CD14-positive monocyte (primary cell): ENCODE data around the gene PHKA2. TPM values are rescaled to one million over a fixed set of nuclear protein-coding genes. Genes with fewer than 3 reads are reported as not detected.

Experiments
- DNase-seq, 3 donors: peaks; one replicate each; pipeline ENCODE4 v3.0.0-alpha.2; 2011 to 2022
- H2AFZ ChIP-seq: 2 replicates; pipeline ENCODE4 v1.6.0; 2012; ENCODE audit warnings: mild to moderate bottlenecking, low read depth, low read length, inconsistent platforms; ENCODE audit not compliant: insufficient read depth, poor library complexity, severe bottlenecking
- H3K27ac ChIP-seq, 2 donors: 1 replicate in 1 of 2; 2 replicates in 1 of 2; pipeline ENCODE4 v1.5.1; 2012 to 2013; ENCODE audit warnings: low read length in 2 of 2, control low read depth in 1 of 2, inconsistent platforms in 1 of 2, low read depth in 1 of 2, mild to moderate bottlenecking in 1 of 2
- H3K27me3 ChIP-seq, 2 donors: one replicate each; pipeline versions ENCODE4 v1.6.0 to v1.6.1; 2011 to 2013; ENCODE audit warnings: low read length in 2 of 2; ENCODE audit not compliant: control insufficient read depth in 2 of 2, insufficient read depth in 2 of 2
- H3K36me3 ChIP-seq, 2 donors: replicated peaks in 1 of 2; 1 replicate in 1 of 2; 2 replicates in 1 of 2; pipeline versions ENCODE4 v1.5.1 to v1.6.1; 2012 to 2013; ENCODE audit warnings: low read length in 2 of 2, control low read depth in 1 of 2, inconsistent platforms in 1 of 2, mild to moderate bottlenecking in 1 of 2; ENCODE audit not compliant: insufficient read depth in 2 of 2, control insufficient read depth in 1 of 2
- H3K4me1 ChIP-seq, 2 donors: 1 replicate in 1 of 2; 2 replicates in 1 of 2; pipeline versions ENCODE4 v1.5.1 to v1.6.1; 2012 to 2013; ENCODE audit warnings: low read length in 2 of 2, control low read depth in 1 of 2, inconsistent platforms in 1 of 2, mild to moderate bottlenecking in 1 of 2, moderate library complexity in 1 of 2; ENCODE audit not compliant: insufficient read depth in 2 of 2, control insufficient read depth in 1 of 2
- H3K4me2 ChIP-seq: replicated peaks from 2 replicates; pipeline ENCODE3; 2012; ENCODE audit warnings: low read length, moderate library complexity, mild to moderate bottlenecking; ENCODE audit not compliant: poor library complexity, severe bottlenecking; ENCODE audit errors: extremely low read depth
- H3K4me3 ChIP-seq, 3 experiments: fragments of 200-600 bp in 1 of 3; sonication (generic) in 1 of 3; replicated peaks in 1 of 3; 1 replicate in 2 of 3; 2 replicates in 1 of 3; pipeline ENCODE4 v1.5.1; 2011 to 2013; ENCODE audit warnings: low read length in 3 of 3, mild to moderate bottlenecking in 3 of 3, control low read depth in 2 of 3, low read depth in 2 of 3, inconsistent platforms in 1 of 3, moderate library complexity in 1 of 3
- H3K79me2 ChIP-seq: 2 replicates; pipeline ENCODE4 v1.6.0; 2012; ENCODE audit warnings: mild to moderate bottlenecking, control low read depth, inconsistent platforms, low read length, moderate library complexity; ENCODE audit not compliant: insufficient read depth
- H3K9ac ChIP-seq: 2 replicates; pipeline ENCODE4 v1.6.0; 2017; ENCODE audit warnings: low read length, mild to moderate bottlenecking; ENCODE audit not compliant: insufficient read depth, poor library complexity, severe bottlenecking
- H3K9me3 ChIP-seq, 2 donors: replicated peaks in 1 of 2; 1 replicate in 1 of 2; 2 replicates in 1 of 2; pipeline versions ENCODE4 v1.5.1 to v1.6.1; 2012 to 2013; ENCODE audit warnings: low read length in 2 of 2, control low read depth in 1 of 2; ENCODE audit not compliant: control insufficient read depth in 1 of 2, insufficient read depth in 1 of 2
- H4K20me1 ChIP-seq: 2 replicates; pipeline ENCODE4 v1.6.0; 2012; ENCODE audit warnings: mild to moderate bottlenecking, low read length, control low read depth, moderate library complexity; ENCODE audit not compliant: insufficient read depth
- H3K27ac Mint-ChIP-seq, 7 donors: one replicate each; pipeline ENCODE4 v1.8.0; 2020; ENCODE audit warnings: mild to moderate bottlenecking in 7 of 7, mixed read lengths in 7 of 7, moderate library complexity in 6 of 7, inconsistent platforms in 2 of 7
- H3K27me3 Mint-ChIP-seq, 3 donors: one replicate each; pipeline ENCODE4 v1.8.0; 2021 to 2022; ENCODE audit warnings: low read depth in 3 of 3, mild to moderate bottlenecking in 3 of 3, mixed read lengths in 3 of 3, moderate library complexity in 3 of 3, inconsistent platforms in 1 of 3
- H3K36me3 Mint-ChIP-seq, 2 donors: one replicate each; pipeline ENCODE4 v1.8.0; 2020; ENCODE audit warnings: mixed read lengths in 2 of 2, inconsistent platforms in 1 of 2, mild to moderate bottlenecking in 1 of 2
- H3K4me1 Mint-ChIP-seq: one replicate; pipeline ENCODE4 v1.8.0; 2020; ENCODE audit warnings: mild to moderate bottlenecking, mixed read lengths
- H3K4me3 Mint-ChIP-seq, 2 donors: one replicate each; pipeline ENCODE4 v1.8.0; 2020; ENCODE audit warnings: mild to moderate bottlenecking in 2 of 2, mixed read lengths in 2 of 2, moderate library complexity in 1 of 2
- H3K9me3 Mint-ChIP-seq, 7 donors: one replicate each; pipeline ENCODE4 v1.8.0; 2020 to 2022; ENCODE audit warnings: mixed read lengths in 7 of 7, mild to moderate bottlenecking in 6 of 7, moderate library complexity in 6 of 7, inconsistent platforms in 2 of 7
- WGBS: methylation state at CpG from one replicate; pipeline ENCODE4 v1.1.5; 2013; ENCODE audit warnings: missing lambda C conversion rate; ENCODE audit not compliant: insufficient coverage; 5-methylcytosine and 5-hydroxymethylcytosine counted together
- intact Hi-C, 2 donors: fragments of 100-400 bp; cut with micrococcal nuclease; formaldehyde crosslinking; loops; one replicate each; pipeline versions ENCODE4 v1.15.0 to v1.15.1; 2023
- polyA plus RNA-seq, 3 donors: library from polyadenylated mRNA; depleted of rRNA in 1 of 3; unstranded in 2 of 3; stranded (reverse) in 1 of 3; fragments of 300-500 nt in 2 of 3; fragments of >200 nt in 1 of 3; fragmentation: Illumina TruSeq in 2 of 3; gene quantifications; 1 replicate in 2 of 3; 2 replicates in 1 of 3; pipeline ENCODE4 v1.2.3, GENCODE V29; 2012 to 2021
- TF ChIP-seq, protein P1 (sequence below): fragments of 200-600 bp; IDR thresholded peaks from one replicate; pipeline ENCODE4 v1.8.0; 2022; ENCODE audit warnings: antibody characterized with exemption, mild to moderate bottlenecking

PHKA2 gene
- polyA plus RNA-seq, 3 donors = 8.7 to 63.3 (median 9.1) TPM

DNA sequence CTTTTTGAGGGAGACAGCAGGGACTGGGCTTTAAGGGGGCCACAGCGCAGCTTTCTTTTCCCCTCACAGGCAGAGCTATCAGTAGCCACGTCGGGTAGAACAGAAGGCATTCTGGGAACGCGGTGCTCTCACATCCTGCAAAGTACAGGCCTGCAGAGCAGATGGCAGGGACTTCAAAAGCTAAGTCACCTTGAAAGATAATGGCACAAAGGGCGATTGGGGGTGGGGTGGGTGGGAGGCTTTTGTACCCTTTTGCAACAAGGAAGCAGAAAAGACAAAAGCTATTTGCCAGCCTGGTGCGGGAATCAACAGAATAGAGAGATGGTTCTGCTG is 93.9 kb downstream of the PHKA2 start:
- peaks cover 15 to 35% of the 10 kb centered on the region in 2 donors for H3K36me3 ChIP-seq
- peak overlapping the region in 1 of 7 donors; percentile 3 for H3K27ac Mint-ChIP-seq

DNA sequence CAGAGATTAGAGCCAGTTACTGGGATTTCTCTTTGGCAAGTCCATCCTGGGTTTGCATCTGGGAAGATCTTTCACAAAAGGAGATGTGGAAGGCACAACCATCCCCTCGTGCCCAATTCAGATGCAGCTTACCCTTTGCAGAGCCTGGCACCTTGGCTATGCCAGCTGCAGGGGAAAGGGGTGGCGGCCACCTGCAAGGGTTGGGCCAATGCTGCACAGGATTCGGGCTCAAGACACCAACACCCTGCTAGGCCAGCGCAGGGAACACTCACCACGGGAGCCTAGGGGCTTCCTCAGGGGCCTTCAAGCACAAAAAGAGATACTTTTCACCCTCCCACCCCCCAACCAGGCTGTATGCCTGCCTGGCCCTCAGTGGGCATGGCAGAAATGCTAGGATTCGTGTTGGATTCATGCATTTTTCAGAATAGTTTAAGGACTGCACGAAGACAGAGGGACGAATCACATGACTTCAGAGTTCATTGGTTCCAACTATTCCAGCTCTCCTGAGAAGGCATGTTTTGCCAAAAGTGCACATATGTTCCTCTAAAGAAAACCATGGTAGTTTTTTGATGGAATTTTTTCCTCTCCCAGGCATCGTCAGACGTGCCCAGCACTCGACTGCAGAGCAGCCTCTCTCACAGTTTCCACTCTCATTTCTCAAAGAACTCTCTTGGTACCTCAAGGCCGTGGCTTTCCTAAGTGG is 94.4 kb downstream of the PHKA2 start:
- peaks cover 21% of the 10 kb centered on the region in 2 donors for H3K4me1 ChIP-seq
- H3K9me3 Mint-ChIP-seq = peaks cover 0 to 2% (median 0%) of the 10 kb centered on the region in 7 donors
- H3K36me3 Mint-ChIP-seq = peaks cover 25 to 33% of the 10 kb centered on the region in 2 donors
- no peaks in the 10 kb centered on the region for H3K79me2 ChIP-seq
- H3K27ac Mint-ChIP-seq = peak overlapping the region in 2 of 7 donors; percentile 3 to 21
- no peak overlapping the region for H3K9ac ChIP-seq
- peaks cover 0 to 6% (median 2%) of the 10 kb centered on the region in 3 donors for H3K27me3 Mint-ChIP-seq
- DNase-seq = no peak
- no peaks in the 10 kb centered on the region for H3K27me3 ChIP-seq
- no peak overlapping the region for H3K4me3 ChIP-seq
- H3K4me2 ChIP-seq = no peak overlapping the region
- H3K27ac ChIP-seq = no peak overlapping the region
- intact Hi-C loops = loop anchor here in 1 of 2 donors (10.0 kb wide), 1 partner anchor 495 kb away; no protein-coding TSS in a partner anchor
- 100% methylated on average over 4 of the region's 12 CpGs for WGBS
- no peak overlapping the region for H3K4me3 Mint-ChIP-seq
- peaks cover 14 to 30% of the 10 kb centered on the region in 2 donors for H3K36me3 ChIP-seq
- no peaks in the 10 kb centered on the region for H3K9me3 ChIP-seq
- peaks cover 27% of the 10 kb centered on the region for H3K4me1 Mint-ChIP-seq
- no peaks in the 10 kb centered on the region for H4K20me1 ChIP-seq
- no peak overlapping the region for H2AFZ ChIP-seq
- TF ChIP-seq, protein P1, sequence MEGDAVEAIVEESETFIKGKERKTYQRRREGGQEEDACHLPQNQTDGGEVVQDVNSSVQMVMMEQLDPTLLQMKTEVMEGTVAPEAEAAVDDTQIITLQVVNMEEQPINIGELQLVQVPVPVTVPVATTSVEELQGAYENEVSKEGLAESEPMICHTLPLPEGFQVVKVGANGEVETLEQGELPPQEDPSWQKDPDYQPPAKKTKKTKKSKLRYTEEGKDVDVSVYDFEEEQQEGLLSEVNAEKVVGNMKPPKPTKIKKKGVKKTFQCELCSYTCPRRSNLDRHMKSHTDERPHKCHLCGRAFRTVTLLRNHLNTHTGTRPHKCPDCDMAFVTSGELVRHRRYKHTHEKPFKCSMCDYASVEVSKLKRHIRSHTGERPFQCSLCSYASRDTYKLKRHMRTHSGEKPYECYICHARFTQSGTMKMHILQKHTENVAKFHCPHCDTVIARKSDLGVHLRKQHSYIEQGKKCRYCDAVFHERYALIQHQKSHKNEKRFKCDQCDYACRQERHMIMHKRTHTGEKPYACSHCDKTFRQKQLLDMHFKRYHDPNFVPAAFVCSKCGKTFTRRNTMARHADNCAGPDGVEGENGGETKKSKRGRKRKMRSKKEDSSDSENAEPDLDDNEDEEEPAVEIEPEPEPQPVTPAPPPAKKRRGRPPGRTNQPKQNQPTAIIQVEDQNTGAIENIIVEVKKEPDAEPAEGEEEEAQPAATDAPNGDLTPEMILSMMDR = no peak

More for the DNA sequence above, 93.9 kb downstream of the PHKA2 start:
- peaks cover 27% of the 10 kb centered on the region for H3K4me1 Mint-ChIP-seq
- no peaks in the 10 kb centered on the region for H4K20me1 ChIP-seq
- no peak overlapping the region for H3K4me2 ChIP-seq
- WGBS = 100% methylated on average over 2 of the region's 7 CpGs
- peaks cover 0 to 2% (median 0%) of the 10 kb centered on the region in 7 donors for H3K9me3 Mint-ChIP-seq
- no peaks in the 10 kb centered on the region for H3K79me2 ChIP-seq
- H3K27me3 ChIP-seq = no peaks in the 10 kb centered on the region
- no peak overlapping the region for H3K27ac ChIP-seq
- H3K36me3 Mint-ChIP-seq = peaks cover 30 to 38% of the 10 kb centered on the region in 2 donors
- no peaks in the 10 kb centered on the region for H3K9me3 ChIP-seq
- intact Hi-C loops = loop anchor here in 1 of 2 donors (10.0 kb wide), 1 partner anchor 495 kb away; no protein-coding TSS in a partner anchor
- DNase-seq = no peak
- H3K27me3 Mint-ChIP-seq = peaks cover 0 to 6% (median 2%) of the 10 kb centered on the region in 3 donors
- no peak overlapping the region for H3K4me3 Mint-ChIP-seq
- peaks cover 21% of the 10 kb centered on the region in 2 donors for H3K4me1 ChIP-seq
- no peak overlapping the region for H3K9ac ChIP-seq
- TF ChIP-seq, protein P1 = no peak
- H2AFZ ChIP-seq = no peak overlapping the region
- no peak overlapping the region for H3K4me3 ChIP-seq
